Sigmoid colon (tissue), 7 donors: ENCODE data around the gene AK3. TPM values are rescaled to one million over a fixed set of nuclear protein-coding genes. Genes with fewer than 3 reads are reported as not detected.

Source experiments
- DNase-seq: peaks from one replicate; pipeline ENCODE4 v3.0.0-alpha.2; 2019
- H3K27ac ChIP-seq, 4 donors: fragments of 200-600 bp; sonication (generic); one replicate each; pipeline ENCODE4 v1.5.1; 2016 to 2019; ENCODE audit warnings: mild to moderate bottlenecking in 1 of 4
- H3K27me3 ChIP-seq, 3 donors: fragments of 200-600 bp; sonication (generic); one replicate each; pipeline ENCODE4 v1.5.1; 2019; ENCODE audit warnings: mild to moderate bottlenecking in 1 of 3
- H3K36me3 ChIP-seq, 4 donors: fragments of 200-600 bp; sonication (generic); one replicate each; pipeline ENCODE4 v1.5.1; 2016 to 2019
- H3K4me1 ChIP-seq, 4 donors: fragments of 200-600 bp; sonication (generic); one replicate each; pipeline ENCODE4 v1.5.1; 2017 to 2019
- H3K4me3 ChIP-seq, 4 donors: fragments of 200-600 bp; sonication (generic); one replicate each; pipeline ENCODE4 v1.5.1; 2017 to 2019; ENCODE audit warnings: mild to moderate bottlenecking in 2 of 4, moderate library complexity in 1 of 4
- H3K9me3 ChIP-seq, 4 donors: fragments of 200-600 bp in 3 of 4; sonication (generic) in 3 of 4; one replicate each; pipeline versions ENCODE4 v1.5.1 to v1.6.1; 2013 to 2019
- EP300 ChIP-seq, 4 donors: sonication (generic); formaldehyde crosslinking; IDR thresholded peaks; one replicate each; pipeline ENCODE4 v1.6.1; 2017; ENCODE audit warnings: antibody characterized with exemption in 4 of 4
- POLR2A ChIP-seq, 2 donors: fragments of 450-650 bp; IDR thresholded peaks; one replicate each; pipeline ENCODE4 v1.6.1; 2016; ENCODE audit warnings: antibody characterized with exemption in 2 of 2, mild to moderate bottlenecking in 2 of 2, moderate library complexity in 2 of 2
- POLR2AphosphoS5 ChIP-seq, 4 donors: sonication (generic); formaldehyde crosslinking; IDR thresholded peaks; one replicate each; pipeline ENCODE4 v1.6.1; 2017; ENCODE audit warnings: antibody characterized with exemption in 4 of 4
- WGBS, 2 donors: extraction: QIAGEN DNeasy Blood & Tissue Kit; methylation state at CpG; one replicate each; pipeline ENCODE4 v1.1.7; 2013; 5-methylcytosine and 5-hydroxymethylcytosine counted together
- intact Hi-C: fragments of 100-400 bp; cut with DNase I; formaldehyde crosslinking; loops from one replicate; pipeline ENCODE4 v1.15.1; 2023
- polyA plus RNA-seq, 3 donors: library from polyadenylated mRNA; stranded (reverse); fragments of 200-250 nt; gene quantifications; one replicate each; pipeline ENCODE4 v1.2.3, GENCODE V29; 2013
- total RNA-seq, 4 donors: library from RNA; depleted of rRNA; stranded (reverse); fragments of >200 nt; gene quantifications; one replicate each; pipeline ENCODE4 v1.1.0, GENCODE V29; 2016
- TF ChIP-seq, protein P1 (sequence below), 4 experiments: fragments of 450-650 bp in 3 of 4; fragments of 200-600 bp in 1 of 4; IDR thresholded peaks; one replicate each; pipeline ENCODE4 v1.5.1; 2016 to 2019; ENCODE audit warnings: antibody characterized with exemption in 4 of 4, mild to moderate bottlenecking in 3 of 4, moderate library complexity in 2 of 4
- donor health status: healthy with polysubstance abuse.
- donor health status: Bipolar disorder and iron deficiency.
- donor health status: healthy.

Gene AK3
- total and polyA plus RNA-seq, 7 donors = 36.8 to 122 (median 102) TPM

DNA sequence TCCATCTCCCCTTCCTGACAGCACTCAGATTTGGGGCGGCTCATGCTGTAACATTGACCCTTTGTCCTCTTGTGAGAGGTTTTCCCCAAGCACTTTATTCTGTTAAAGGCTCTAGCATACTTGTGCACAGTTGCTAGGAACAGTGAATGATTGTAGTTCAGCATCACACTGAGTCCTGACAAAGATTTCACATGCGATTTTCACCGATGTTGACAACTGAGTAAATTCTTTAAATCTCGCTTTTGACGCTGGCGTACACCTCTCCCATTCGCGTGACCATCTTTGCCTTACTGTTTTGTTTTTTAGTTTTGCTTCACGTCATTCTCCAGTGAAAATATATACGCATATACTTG is 60.9 kb downstream of the AK3 start:
- TF ChIP-seq, protein P1, sequence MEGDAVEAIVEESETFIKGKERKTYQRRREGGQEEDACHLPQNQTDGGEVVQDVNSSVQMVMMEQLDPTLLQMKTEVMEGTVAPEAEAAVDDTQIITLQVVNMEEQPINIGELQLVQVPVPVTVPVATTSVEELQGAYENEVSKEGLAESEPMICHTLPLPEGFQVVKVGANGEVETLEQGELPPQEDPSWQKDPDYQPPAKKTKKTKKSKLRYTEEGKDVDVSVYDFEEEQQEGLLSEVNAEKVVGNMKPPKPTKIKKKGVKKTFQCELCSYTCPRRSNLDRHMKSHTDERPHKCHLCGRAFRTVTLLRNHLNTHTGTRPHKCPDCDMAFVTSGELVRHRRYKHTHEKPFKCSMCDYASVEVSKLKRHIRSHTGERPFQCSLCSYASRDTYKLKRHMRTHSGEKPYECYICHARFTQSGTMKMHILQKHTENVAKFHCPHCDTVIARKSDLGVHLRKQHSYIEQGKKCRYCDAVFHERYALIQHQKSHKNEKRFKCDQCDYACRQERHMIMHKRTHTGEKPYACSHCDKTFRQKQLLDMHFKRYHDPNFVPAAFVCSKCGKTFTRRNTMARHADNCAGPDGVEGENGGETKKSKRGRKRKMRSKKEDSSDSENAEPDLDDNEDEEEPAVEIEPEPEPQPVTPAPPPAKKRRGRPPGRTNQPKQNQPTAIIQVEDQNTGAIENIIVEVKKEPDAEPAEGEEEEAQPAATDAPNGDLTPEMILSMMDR (IDR thresholded peaks at IDR 0.05) = no peak
- no peak for TF ChIP-seq EP300 (IDR thresholded peaks at IDR 0.05)
- TF ChIP-seq POLR2A (IDR thresholded peaks at IDR 0.05) = no peak
- TF ChIP-seq POLR2AphosphoS5 (IDR thresholded peaks at IDR 0.05) = no peak
- intact Hi-C loops = loop anchor here (10.0 kb wide), 1 partner anchor 385 kb away; no protein-coding TSS in a partner anchor
- 1 to 4% methylated on average over 10 of the region's 10 CpGs for WGBS, 2 donors
- no peaks in the 10 kb centered on the region for H3K27me3 ChIP-seq
- H3K9me3 ChIP-seq = no peaks in the 10 kb centered on the region
- peak overlapping the region; percentile 69 to 96 (median 82) for H3K4me3 ChIP-seq
- H3K4me1 ChIP-seq = peaks cover 0 to 45% (median 28%) of the 10 kb centered on the region in 4 donors
- H3K36me3 ChIP-seq = peaks cover 0 to 4% (median 0%) of the 10 kb centered on the region in 4 donors
- DNase-seq = no peak
- peak overlapping the region; percentile 93 to 99 (median 98) for H3K27ac ChIP-seq

DNA sequence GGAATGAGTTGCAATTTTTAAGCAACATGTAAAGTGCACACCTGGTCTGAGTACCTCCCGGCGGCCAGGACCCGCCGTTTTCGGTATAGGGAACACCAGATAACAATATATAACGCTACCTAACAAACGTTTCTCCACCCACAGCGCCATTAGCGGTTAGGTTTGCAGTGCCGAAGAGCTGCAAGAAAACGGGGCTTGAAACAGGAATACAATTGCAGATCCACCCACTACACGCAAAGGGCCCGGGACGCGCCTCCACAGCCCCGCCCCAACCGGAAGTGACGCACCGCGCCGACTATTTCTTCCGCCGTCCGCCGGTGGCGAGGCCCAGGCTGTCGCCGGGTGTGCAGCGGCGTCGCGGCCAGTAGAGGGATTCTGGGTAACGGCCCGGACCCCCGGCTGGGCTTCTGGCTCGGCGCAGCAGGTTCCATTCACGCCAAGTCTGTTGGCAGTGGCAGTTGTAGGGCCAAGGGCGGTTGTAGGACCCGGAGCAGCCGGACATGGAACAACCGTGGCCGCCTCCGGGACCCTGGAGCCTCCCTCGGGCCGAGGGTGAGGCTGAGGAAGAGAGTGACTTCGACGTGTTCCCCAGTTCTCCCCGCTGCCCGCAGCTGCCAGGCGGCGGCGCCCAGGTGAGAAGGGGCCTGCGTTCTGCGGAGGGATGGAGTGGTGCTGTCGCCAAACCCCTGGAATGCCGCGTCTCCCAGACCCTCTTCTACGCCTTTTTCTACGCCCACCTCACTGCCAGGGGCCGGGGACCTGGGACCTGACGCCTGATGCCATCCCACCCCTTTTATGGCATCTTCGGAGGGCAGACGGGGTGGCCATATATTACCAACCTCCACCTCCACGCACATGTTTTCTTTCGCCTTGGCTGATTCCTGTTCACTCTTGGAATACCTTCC is 61.5 kb downstream of the AK3 start, which contains the start of gene CDC37L1:
Gene CDC37L1, plus strand, starts transcription at position 302 of the 905 bp plus-strand sequence. Its CDS starts 199 bp downstream, at position 501.
- Histone ChIP-seq H3K27ac (peak within 1 kb of the TSS; percentile 93 to 99 (median 98)), H3K4me1 (peaks cover 0 to 40% (median 21%) of the 10 kb centered on the region in 4 donors), H3K4me3 (peak within 1 kb of the TSS; percentile 69 to 96 (median 82)), H3K9me3 (no peaks in the 10 kb centered on the region), H3K36me3 (no peaks in the 10 kb centered on the region), H3K27me3 (no peaks in the 10 kb centered on the region)
- TF ChIP-seq EP300 (IDR thresholded peaks at IDR 0.05) = peak in 2 of 4 donors; percentile 34 to 64
- TF ChIP-seq, protein P1 (IDR thresholded peaks at IDR 0.05) = peak; percentile 70 to 82 (median 76)
- TF ChIP-seq POLR2AphosphoS5 (IDR thresholded peaks at IDR 0.05) = peak; percentile 98 to 99 (median 98)
- TF ChIP-seq POLR2A (IDR thresholded peaks at IDR 0.05) = peak; percentile 95 to 96
- intact Hi-C loops = loop anchor here (1.0 to 10.0 kb wide), 6 partner anchors 17 to 948 kb away; partner anchors contain the start of genes JAK2, PLPP6, RCL1 and RIC1
- DNase-seq = peak; percentile 99
- 0% methylated on average over 66 of the region's 66 CpGs for WGBS, 2 donors

DNA sequence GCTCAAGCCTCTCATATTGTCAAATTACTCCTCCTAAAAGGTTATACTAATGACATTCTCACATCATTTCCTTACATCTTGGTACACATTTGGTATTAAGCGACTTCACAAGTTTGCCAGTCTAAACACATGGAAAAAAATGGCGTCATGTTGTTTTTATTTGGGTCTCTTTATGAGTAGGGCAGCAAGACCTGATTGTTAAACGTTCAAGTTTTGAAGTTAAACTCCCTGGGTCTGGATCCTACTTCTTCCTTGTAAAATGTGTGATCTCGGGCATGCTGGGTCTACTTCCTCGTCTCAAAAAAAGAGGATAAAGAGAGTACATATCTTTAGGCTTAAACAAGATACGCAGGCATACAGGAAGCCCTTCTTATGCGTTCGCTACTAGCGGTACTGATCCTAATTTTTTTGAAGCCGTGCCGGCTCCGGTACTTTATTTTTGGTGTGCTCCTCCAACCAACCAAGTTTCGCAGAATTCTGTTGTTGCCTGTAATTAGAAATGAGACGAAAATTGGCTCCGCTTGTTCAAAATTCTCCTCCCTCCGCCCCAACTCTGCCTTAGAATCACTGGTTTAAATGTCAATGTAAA is 62.2 kb downstream of the AK3 start:
- no peak for DNase-seq
- WGBS, 2 donors = 0 to 1% methylated on average over 16 of the region's 16 CpGs
- Histone ChIP-seq H3K27me3 (no peaks in the 10 kb centered on the region), H3K36me3 (no peaks in the 10 kb centered on the region), H3K9me3 (no peaks in the 10 kb centered on the region), H3K4me1 (peaks cover 0 to 36% (median 21%) of the 10 kb centered on the region in 4 donors), H3K4me3 (peak overlapping the region; percentile 69 to 96 (median 82)), H3K27ac (peak overlapping the region; percentile 93 to 99 (median 98))
- TF ChIP-seq POLR2A (IDR thresholded peaks at IDR 0.05) = no peak
- no peak for TF ChIP-seq POLR2AphosphoS5 (IDR thresholded peaks at IDR 0.05)
- no peak for TF ChIP-seq EP300 (IDR thresholded peaks at IDR 0.05)
- TF ChIP-seq, protein P1 (IDR thresholded peaks at IDR 0.05) = no peak
- intact Hi-C loops = loop anchor here (1.0 to 10.0 kb wide), 5 partner anchors 16 to 949 kb away; partner anchors contain the start of genes JAK2, PLPP6, RCL1 and RIC1

DNA sequence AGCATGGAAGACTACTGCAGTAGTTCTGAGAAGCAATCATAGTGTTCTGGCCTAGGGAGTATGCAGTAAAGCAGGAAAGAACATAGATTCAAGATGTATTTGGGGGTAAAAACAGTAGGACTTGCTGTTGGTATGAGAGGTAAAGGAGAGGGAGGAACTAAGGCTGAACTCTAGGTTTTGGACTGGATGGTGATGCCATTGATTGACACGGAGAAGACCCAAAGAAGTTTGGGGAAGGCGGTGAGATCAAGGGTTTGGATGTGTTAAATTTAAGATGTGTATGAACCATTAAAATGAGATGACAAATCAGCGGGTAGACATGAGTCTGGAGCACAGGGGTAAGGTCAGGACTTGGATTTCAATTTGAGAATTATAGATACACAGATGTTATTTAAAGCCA is 63.6 kb downstream of the AK3 start:
- Histone ChIP-seq H3K4me3 (no peak overlapping the region), H3K4me1 (peaks cover 0 to 28% (median 16%) of the 10 kb centered on the region in 4 donors), H3K27me3 (no peaks in the 10 kb centered on the region), H3K27ac (peak overlapping the region in 2 of 4 donors; percentile 93 to 99), H3K36me3 (no peaks in the 10 kb centered on the region), H3K9me3 (no peaks in the 10 kb centered on the region)
- intact Hi-C loops = loop anchor here (5.0 to 10.0 kb wide), 3 partner anchors 115 to 950 kb away; partner anchors contain the start of genes JAK2, RCL1 and RIC1
- 52 to 81% methylated on average over 3 of the region's 3 CpGs for WGBS, 2 donors
- no peak for TF ChIP-seq POLR2A (IDR thresholded peaks at IDR 0.05)
- no peak for TF ChIP-seq EP300 (IDR thresholded peaks at IDR 0.05)
- no peak for TF ChIP-seq POLR2AphosphoS5 (IDR thresholded peaks at IDR 0.05)
- TF ChIP-seq, protein P1 (IDR thresholded peaks at IDR 0.05) = no peak
- DNase-seq = no peak
